Loucy (cell line): ENCODE results near the gene HOXD12.

Experiments used
- H2AFZ ChIP-seq: fragments of 200-600 bp; sonication (generic); 2 replicates; pipeline ENCODE4 v1.6.0; 2016; ENCODE audit warnings: antibody characterized with exemption, mild to moderate bottlenecking, low read length, moderate library complexity
- H3F3A ChIP-seq: fragments of 200-600 bp; 2 replicates; pipeline ENCODE4 v1.6.0; 2016; ENCODE audit warnings: antibody characterized with exemption, low read depth, mild to moderate bottlenecking
- H3K27me3 ChIP-seq: fragments of 200-600 bp; sonication (generic); 2 replicates; pipeline ENCODE4 v1.6.1; 2014; ENCODE audit warnings: low read length, mild to moderate bottlenecking; ENCODE audit not compliant: insufficient read depth, poor library complexity, severe bottlenecking
- H3K36me3 ChIP-seq: fragments of 200-600 bp; sonication (generic); 2 replicates; pipeline ENCODE4 v1.6.1; 2016; ENCODE audit warnings: low read length; ENCODE audit not compliant: insufficient read depth
- H3K4me1 ChIP-seq: fragments of 200-600 bp; sonication (generic); 2 replicates; pipeline ENCODE4 v1.5.1; 2014; ENCODE audit warnings: low read length, mild to moderate bottlenecking; ENCODE audit not compliant: insufficient read depth, poor library complexity, severe bottlenecking
- H3K4me2 ChIP-seq: fragments of 200-600 bp; sonication (generic); 2 replicates; pipeline ENCODE4 v1.6.0; 2014; ENCODE audit warnings: antibody characterized with exemption, low read length, low read depth, mild to moderate bottlenecking; ENCODE audit not compliant: poor library complexity, severe bottlenecking
- H3K4me3 ChIP-seq: fragments of 200-600 bp; sonication (generic); 2 replicates; pipeline ENCODE4 v1.5.1; 2014; ENCODE audit warnings: low read length, mild to moderate bottlenecking, mixed read lengths; ENCODE audit not compliant: poor library complexity, severe bottlenecking
- H3K79me2 ChIP-seq: fragments of 200-600 bp; sonication (generic); 2 replicates; pipeline ENCODE4 v1.6.1; 2014; ENCODE audit warnings: low read length; ENCODE audit not compliant: insufficient read depth
- H3K9ac ChIP-seq: fragments of 200-600 bp; sonication (generic); 2 replicates; pipeline ENCODE4 v1.6.0; 2014; ENCODE audit warnings: mild to moderate bottlenecking, low read depth, low read length, moderate library complexity; ENCODE audit not compliant: poor library complexity, severe bottlenecking
- H3K9me2 ChIP-seq: fragments of 200-600 bp; sonication (generic); replicated peaks from 2 replicates; pipeline ENCODE4 v1.6.1; 2016; ENCODE audit warnings: low read depth, low read length, mixed read lengths
- H3K9me3 ChIP-seq: fragments of 200-600 bp; sonication (generic); 2 replicates; pipeline ENCODE4 v1.6.1; 2014; ENCODE audit warnings: mild to moderate bottlenecking, antibody characterized with exemption, low read length, low read depth; ENCODE audit not compliant: insufficient read depth
- H4K20me1 ChIP-seq: fragments of 200-600 bp; sonication (generic); 2 replicates; pipeline ENCODE4 v1.6.0; 2014; ENCODE audit warnings: antibody characterized with exemption, low read length, mild to moderate bottlenecking; ENCODE audit not compliant: insufficient read depth, poor library complexity, severe bottlenecking
- EZH2phosphoT487 ChIP-seq: fragments of 200-600 bp; IDR thresholded peaks from 2 replicates; pipeline ENCODE4 v1.6.1; 2018; ENCODE audit warnings: antibody characterized with exemption, mild to moderate bottlenecking, moderate library complexity, borderline replicate concordance
- TF ChIP-seq, protein P1 (sequence below): fragments of 200-600 bp; sonication (generic); conservative IDR thresholded peaks from 2 replicates; pipeline ENCODE4 v1.5.1; 2014; ENCODE audit warnings: mild to moderate bottlenecking, antibody characterized with exemption, low read length

Gene HOXD12

DNA sequence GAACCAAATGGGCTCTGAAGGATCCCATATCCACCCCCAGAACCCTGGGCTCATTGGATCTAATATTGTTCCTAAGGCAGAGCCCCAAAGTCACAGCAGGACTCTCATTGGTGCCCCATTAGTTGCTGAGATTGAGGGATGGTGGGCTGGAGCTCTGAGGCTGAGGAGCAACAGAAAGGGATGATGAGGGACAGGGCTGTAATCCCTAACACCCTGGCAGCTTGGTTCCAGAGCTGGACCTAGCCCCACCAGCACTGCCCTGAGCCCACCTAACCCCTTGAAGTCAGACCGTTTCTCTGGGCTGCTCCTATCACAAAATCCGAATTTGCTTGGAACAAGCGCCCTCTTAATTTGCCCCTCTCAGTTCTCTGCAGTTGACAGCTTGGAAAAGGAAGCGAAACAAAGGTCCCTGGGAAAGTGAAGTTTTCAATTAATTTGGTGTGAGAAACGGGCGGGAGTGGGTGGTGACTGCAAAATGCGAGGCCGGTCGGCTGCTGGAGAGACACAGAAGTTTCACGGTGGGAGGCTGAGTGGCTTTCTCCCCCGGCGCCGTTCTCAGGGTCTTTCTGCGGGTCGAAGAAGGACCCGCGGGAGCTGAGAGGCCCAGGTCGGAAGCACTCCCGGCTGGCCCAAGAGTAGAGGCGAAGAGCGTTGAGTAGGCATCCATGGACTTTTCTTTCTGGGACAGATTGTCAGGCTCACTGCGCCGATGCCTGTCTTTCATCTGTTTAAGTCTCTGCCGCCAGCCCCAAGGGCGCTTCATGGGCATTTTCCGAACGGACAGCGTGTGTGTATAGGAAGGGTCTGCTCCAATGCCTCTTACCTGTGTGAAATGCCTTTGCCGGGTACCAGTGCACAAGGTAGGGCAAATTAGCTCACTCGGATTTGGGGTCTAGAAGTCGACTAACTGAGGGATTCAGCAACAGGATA, 8.0 kb upstream of the HOXD12 start:
- no peaks in the 10 kb centered on the region for H3F3A ChIP-seq

DNA sequence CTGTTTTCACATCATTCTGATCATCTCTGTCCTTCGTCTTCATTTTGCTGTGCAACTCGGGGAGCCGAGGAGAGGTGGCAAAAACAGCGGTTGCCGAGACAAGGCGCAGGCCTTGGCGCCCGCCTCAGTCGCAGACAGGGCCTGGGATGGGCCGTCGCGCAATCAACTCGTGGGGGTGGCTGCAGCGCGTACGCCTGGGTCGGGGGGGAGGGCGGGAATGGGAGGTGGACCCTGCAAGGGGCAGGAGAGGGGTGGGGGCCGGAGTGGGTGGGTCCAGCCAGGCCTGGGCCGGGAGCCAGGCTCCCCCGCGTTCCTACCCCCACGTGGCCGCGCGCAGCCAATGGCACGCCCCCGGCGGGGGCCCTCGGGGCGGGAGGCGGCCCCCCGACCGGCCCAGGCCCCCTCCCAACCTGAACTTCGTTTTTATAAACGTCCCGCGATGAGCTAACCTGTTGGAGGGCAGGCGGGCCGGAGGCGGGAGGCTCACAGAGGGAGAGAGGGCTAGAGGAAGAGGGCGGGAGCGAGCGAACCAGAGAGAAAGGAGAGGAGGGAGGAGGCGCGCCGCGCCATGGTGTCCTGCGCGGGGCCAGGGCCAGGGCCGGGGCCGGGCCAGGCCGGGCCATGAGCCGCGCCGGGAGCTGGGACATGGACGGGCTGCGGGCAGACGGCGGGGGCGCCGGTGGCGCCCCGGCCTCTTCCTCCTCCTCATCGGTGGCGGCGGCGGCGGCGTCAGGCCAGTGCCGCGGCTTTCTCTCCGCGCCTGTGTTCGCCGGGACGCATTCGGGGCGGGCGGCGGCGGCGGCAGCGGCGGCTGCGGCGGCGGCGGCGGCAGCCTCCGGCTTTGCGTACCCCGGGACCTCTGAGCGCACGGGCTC, 7.1 kb upstream of the HOXD12 start, which contains the start of gene HOXD13:
Gene HOXD13, plus strand, starts transcription at position 452 of the 875 bp plus-strand sequence. Its CDS starts 170 bp downstream, at position 622.
- no peak within 1 kb of the TSS for H3K9ac ChIP-seq
- H3K27me3 ChIP-seq = no peaks in the 10 kb centered on the region
- no peak within 1 kb of the TSS for H3K4me2 ChIP-seq
- H3K79me2 ChIP-seq = no peaks in the 10 kb centered on the region
- H2AFZ ChIP-seq = no peak within 1 kb of the TSS
- H3K36me3 ChIP-seq = no peaks in the 10 kb centered on the region
- H3K4me1 ChIP-seq = peaks cover 17% of the 10 kb centered on the region
- H3K9me3 ChIP-seq = no peaks in the 10 kb centered on the region
- no peaks in the 10 kb centered on the region for H3F3A ChIP-seq
- H4K20me1 ChIP-seq = no peaks in the 10 kb centered on the region
- TF ChIP-seq, protein P1, sequence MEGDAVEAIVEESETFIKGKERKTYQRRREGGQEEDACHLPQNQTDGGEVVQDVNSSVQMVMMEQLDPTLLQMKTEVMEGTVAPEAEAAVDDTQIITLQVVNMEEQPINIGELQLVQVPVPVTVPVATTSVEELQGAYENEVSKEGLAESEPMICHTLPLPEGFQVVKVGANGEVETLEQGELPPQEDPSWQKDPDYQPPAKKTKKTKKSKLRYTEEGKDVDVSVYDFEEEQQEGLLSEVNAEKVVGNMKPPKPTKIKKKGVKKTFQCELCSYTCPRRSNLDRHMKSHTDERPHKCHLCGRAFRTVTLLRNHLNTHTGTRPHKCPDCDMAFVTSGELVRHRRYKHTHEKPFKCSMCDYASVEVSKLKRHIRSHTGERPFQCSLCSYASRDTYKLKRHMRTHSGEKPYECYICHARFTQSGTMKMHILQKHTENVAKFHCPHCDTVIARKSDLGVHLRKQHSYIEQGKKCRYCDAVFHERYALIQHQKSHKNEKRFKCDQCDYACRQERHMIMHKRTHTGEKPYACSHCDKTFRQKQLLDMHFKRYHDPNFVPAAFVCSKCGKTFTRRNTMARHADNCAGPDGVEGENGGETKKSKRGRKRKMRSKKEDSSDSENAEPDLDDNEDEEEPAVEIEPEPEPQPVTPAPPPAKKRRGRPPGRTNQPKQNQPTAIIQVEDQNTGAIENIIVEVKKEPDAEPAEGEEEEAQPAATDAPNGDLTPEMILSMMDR = no peak
- no peak for TF ChIP-seq EZH2phosphoT487
- no peaks in the 10 kb centered on the region for H3K9me2 ChIP-seq
- no peak within 1 kb of the TSS for H3K4me3 ChIP-seq

More for the DNA sequence above, 8.0 kb upstream of the HOXD12 start:
- H3K9me2 ChIP-seq = no peaks in the 10 kb centered on the region
- no peaks in the 10 kb centered on the region for H3K36me3 ChIP-seq
- no peak overlapping the region for H3K9ac ChIP-seq
- peaks cover 12% of the 10 kb centered on the region for H3K4me1 ChIP-seq
- no peak overlapping the region for H3K4me3 ChIP-seq
- H3K27me3 ChIP-seq = no peaks in the 10 kb centered on the region
- no peaks in the 10 kb centered on the region for H3K79me2 ChIP-seq
- H3K9me3 ChIP-seq = no peaks in the 10 kb centered on the region
- H4K20me1 ChIP-seq = no peaks in the 10 kb centered on the region
- TF ChIP-seq, protein P1 = no peak
- TF ChIP-seq EZH2phosphoT487 = no peak
- no peak overlapping the region for H2AFZ ChIP-seq
- H3K4me2 ChIP-seq = no peak overlapping the region

DNA sequence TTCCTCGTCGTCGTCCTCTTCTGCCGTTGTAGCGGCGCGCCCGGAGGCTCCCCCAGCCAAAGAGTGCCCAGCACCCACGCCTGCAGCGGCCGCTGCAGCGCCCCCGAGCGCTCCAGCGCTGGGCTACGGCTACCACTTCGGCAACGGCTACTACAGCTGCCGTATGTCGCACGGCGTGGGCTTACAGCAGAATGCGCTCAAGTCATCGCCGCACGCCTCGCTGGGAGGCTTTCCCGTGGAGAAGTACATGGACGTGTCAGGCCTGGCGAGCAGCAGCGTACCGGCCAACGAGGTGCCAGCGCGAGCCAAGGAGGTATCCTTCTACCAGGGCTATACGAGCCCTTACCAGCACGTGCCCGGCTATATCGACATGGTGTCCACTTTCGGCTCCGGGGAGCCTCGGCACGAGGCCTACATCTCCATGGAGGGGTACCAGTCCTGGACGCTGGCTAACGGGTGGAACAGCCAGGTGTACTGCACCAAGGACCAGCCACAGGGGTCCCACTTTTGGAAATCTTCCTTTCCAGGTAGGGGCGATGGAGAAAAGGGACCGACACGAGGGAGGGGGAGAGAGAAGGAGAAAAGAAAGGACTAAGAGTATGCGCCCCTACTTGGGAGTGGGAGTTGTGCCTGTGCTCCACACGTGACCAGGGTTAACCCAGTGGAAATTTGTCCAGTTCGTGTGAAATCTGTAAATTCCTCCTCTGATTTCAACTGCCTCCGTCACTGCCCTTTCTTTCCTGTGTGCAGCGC, 6.3 kb upstream of the HOXD12 start:
- Histone ChIP-seq H3K79me2 (no peaks in the 10 kb centered on the region), H3K4me1 (peaks cover 17% of the 10 kb centered on the region), H2AFZ (no peak overlapping the region), H3K27me3 (no peaks in the 10 kb centered on the region), H3K9me2 (no peaks in the 10 kb centered on the region), H3F3A (no peaks in the 10 kb centered on the region), H3K9ac (no peak overlapping the region), H3K4me2 (no peak overlapping the region), H3K36me3 (no peaks in the 10 kb centered on the region), H3K9me3 (no peaks in the 10 kb centered on the region), H4K20me1 (no peaks in the 10 kb centered on the region), H3K4me3 (no peak overlapping the region)
- TF ChIP-seq EZH2phosphoT487 = no peak
- TF ChIP-seq, protein P1 = no peak
